Limb (tissue), 2 donors: Measurements from ENCODE around the gene USP48.
"Not testable (repeated sequence)": the region's sequence is repeated elsewhere in the genome, so short reads cannot be mapped to it uniquely, and the experiment has no call there.

Experiments used
- DNase-seq, 2 donors: peaks; one replicate each; pipeline ENCODE4 v3.0.0-alpha.2; 2016; ENCODE audit errors: extremely low spot score in 2 of 2

USP48 gene

GRCh38 chr1:21814981-21815582, 32.1 kb upstream of the USP48 start:
- no peak for DNase-seq

GRCh38 chr1:21814241-21814918, 31.4 kb upstream of the USP48 start:
- DNase-seq = peak in 1 of 2 donors; percentile 55

- no peak for DNase-seq
These were observed 30.6 kb upstream of the USP48 start for GRCh38 chr1:21813542-21813941.

GRCh38 chr1:21811875-21812305, 28.9 kb upstream of the USP48 start, which contains the start of gene LDLRAD2:
TSS of gene LDLRAD2 (plus strand) at chr1:21812265. CDS start at chr1:21812452, 187 bp downstream.
- no peak for DNase-seq

GRCh38 chr1:21804536-21804935, 21.6 kb upstream of the USP48 start:
- DNase-seq = no peak

- no peak for DNase-seq
These were observed 18.2 kb upstream of the USP48 start for GRCh38 chr1:21801100-21801499.

GRCh38 chr1:21799730-21800129, 16.8 kb upstream of the USP48 start:
- DNase-seq = no peak

- DNase-seq = no peak
These were observed 12.1 kb upstream of the USP48 start for GRCh38 chr1:21795075-21795474.

- no peak for DNase-seq
These were observed 11.7 kb upstream of the USP48 start for GRCh38 chr1:21794656-21795055.

GRCh38 chr1:21793104-21793503, 10.2 kb upstream of the USP48 start:
- DNase-seq = no peak

- DNase-seq = no peak
These were observed 3.7 kb upstream of the USP48 start for GRCh38 chr1:21786640-21787039.

- DNase-seq = not testable (repeated sequence)
These were observed 2.8 kb upstream of the USP48 start for GRCh38 chr1:21785764-21786163.

- DNase-seq = peak in 1 of 2 donors; percentile 97
These were observed 992 bp upstream of the USP48 start for GRCh38 chr1:21783679-21784603.

GRCh38 chr1:21782349-21782867, 541 bp downstream of the USP48 start:
- DNase-seq = peak in 1 of 2 donors; percentile 43

GRCh38 chr1:21781815-21782348, 1.1 kb downstream of the USP48 start:
- peak; percentile 16 to 41 for DNase-seq

- DNase-seq = no peak
These were observed 3.1 kb downstream of the USP48 start for GRCh38 chr1:21779613-21780521.

GRCh38 chr1:21778405-21778727, 4.6 kb downstream of the USP48 start:
- DNase-seq = no peak

GRCh38 chr1:21776925-21777324, 6.0 kb downstream of the USP48 start:
- not testable (repeated sequence) for DNase-seq

- no peak for DNase-seq
These were observed 6.9 kb downstream of the USP48 start for GRCh38 chr1:21775985-21776562.

- DNase-seq = no peak
These were observed 7.4 kb downstream of the USP48 start for GRCh38 chr1:21775550-21775914.
